ENCODE data around the gene PITPNC1. TPM values are rescaled to one million over a fixed set of nuclear protein-coding genes. Genes with fewer than 3 reads are reported as not detected.

Gene PITPNC1
- total RNA-seq, 4 donors from 2014 or later = 8.0 to 20.4 (median 9.6) TPM

- Histone ChIP-seq H3K4me3 (no peak overlapping the region), H3K4me1 (no peaks in the 10 kb centered on the region), H3K27me3 (no peaks in the 10 kb centered on the region), H3K36me3 (no peaks in the 10 kb centered on the region), H3K27ac (peak overlapping the region in 1 of 4 donors; percentile 32), H3K9me3 (no peaks in the 10 kb centered on the region)
- 82 to 83% methylated on average over 7 of the region's 7 CpGs for WGBS, 2 donors
- TF ChIP-seq CTCF (IDR thresholded peaks at IDR 0.05) (no peak), POLR2A (IDR thresholded peaks at IDR 0.05) (no peak), EP300 (IDR thresholded peaks at IDR 0.05) (no peak)
- DNase-seq (ENCODE audit: low spot score in 2 of 2) = no peak
These were observed 63.4 kb downstream of the PITPNC1 start for GRCh38 chr17:67440277-67441051.

GRCh38 chr17:67441052-67441895 is 64.2 kb downstream of the PITPNC1 start:
- no peaks in the 10 kb centered on the region for H3K27me3 ChIP-seq
- DNase-seq (ENCODE audit: low spot score in 2 of 2) = no peak
- no peak overlapping the region for H3K4me3 ChIP-seq
- H3K36me3 ChIP-seq = no peaks in the 10 kb centered on the region
- no peaks in the 10 kb centered on the region for H3K4me1 ChIP-seq
- WGBS, 2 donors = 53 to 58% methylated on average over 19 of the region's 19 CpGs
- peak overlapping the region in 1 of 4 donors; percentile 75 for H3K27ac ChIP-seq
- H3K9me3 ChIP-seq = no peaks in the 10 kb centered on the region
- TF ChIP-seq EP300 (IDR thresholded peaks at IDR 0.05) = no peak
- TF ChIP-seq CTCF (IDR thresholded peaks at IDR 0.05) = no peak
- TF ChIP-seq POLR2A (IDR thresholded peaks at IDR 0.05) = no peak

GRCh38 chr17:67441896-67442219 is 64.8 kb downstream of the PITPNC1 start:
- no peaks in the 10 kb centered on the region for H3K36me3 ChIP-seq
- DNase-seq (ENCODE audit: low spot score in 2 of 2) = no peak
- no peaks in the 10 kb centered on the region for H3K9me3 ChIP-seq
- TF ChIP-seq EP300 (IDR thresholded peaks at IDR 0.05) (no peak), CTCF (IDR thresholded peaks at IDR 0.05) (no peak), POLR2A (IDR thresholded peaks at IDR 0.05) (no peak)
- H3K4me3 ChIP-seq = no peak overlapping the region
- peak overlapping the region in 1 of 4 donors; percentile 75 for H3K27ac ChIP-seq
- H3K27me3 ChIP-seq = no peaks in the 10 kb centered on the region
- 78 to 84% methylated on average over 1 of the region's 1 CpG for WGBS, 2 donors
- no peaks in the 10 kb centered on the region for H3K4me1 ChIP-seq

GRCh38 chr17:67442787-67443624 is 65.9 kb downstream of the PITPNC1 start:
- Histone ChIP-seq H3K27ac (peak overlapping the region in 1 of 4 donors; percentile 26), H3K9me3 (no peaks in the 10 kb centered on the region), H3K4me3 (no peak overlapping the region), H3K27me3 (no peaks in the 10 kb centered on the region), H3K4me1 (no peaks in the 10 kb centered on the region), H3K36me3 (no peaks in the 10 kb centered on the region)
- WGBS, 2 donors = 58 to 60% methylated on average over 13 of the region's 13 CpGs
- TF ChIP-seq CTCF (IDR thresholded peaks at IDR 0.05) (no peak), EP300 (IDR thresholded peaks at IDR 0.05) (no peak), POLR2A (IDR thresholded peaks at IDR 0.05) (no peak)
- no peak for DNase-seq (ENCODE audit: low spot score in 2 of 2)

Data from tibial nerve (tissue), 4 donors.